Measurements from ENCODE around the gene CD79A.
"Not testable (repeated sequence)": the region's sequence is repeated elsewhere in the genome, so short reads cannot be mapped to it uniquely, and the experiment has no call there.

CD79A gene

GRCh38 chr19:41861846-41862245 lies 15.2 kb upstream of the CD79A start:
- in situ Hi-C loops (cut with MboI; ENCODE audit: low pct_unique_long_range_greater_than_20kb, low sequenced_read_pairs), result no loop called here
- DNase-seq, result no peak

- DNase-seq, result peak; percentile 10
- in situ Hi-C loops (cut with MboI; ENCODE audit: low pct_unique_long_range_greater_than_20kb, low sequenced_read_pairs), result no loop called here
Measured at GRCh38 chr19:41862445-41862986, 14.6 kb upstream of the CD79A start.

GRCh38 chr19:41863209-41863931 lies 13.7 kb upstream of the CD79A start:
- peak; percentile 60 for DNase-seq
- in situ Hi-C loops (cut with MboI; ENCODE audit: low pct_unique_long_range_greater_than_20kb, low sequenced_read_pairs), result no loop called here

- DNase-seq, result no peak
- in situ Hi-C loops (cut with MboI; ENCODE audit: low pct_unique_long_range_greater_than_20kb, low sequenced_read_pairs), result no loop called here
Measured at GRCh38 chr19:41864374-41864773, 12.7 kb upstream of the CD79A start.

- in situ Hi-C loops (cut with MboI; ENCODE audit: low pct_unique_long_range_greater_than_20kb, low sequenced_read_pairs), result no loop called here
- no peak for DNase-seq
Measured at GRCh38 chr19:41866284-41866683, 10.8 kb upstream of the CD79A start.

- DNase-seq, result no peak
- in situ Hi-C loops (cut with MboI; ENCODE audit: low pct_unique_long_range_greater_than_20kb, low sequenced_read_pairs), result no loop called here
Measured at GRCh38 chr19:41868120-41868988, 8.7 kb upstream of the CD79A start.

- no peak for DNase-seq
- in situ Hi-C loops (cut with MboI; ENCODE audit: low pct_unique_long_range_greater_than_20kb, low sequenced_read_pairs), result no loop called here
Measured at GRCh38 chr19:41868989-41869300, 8.1 kb upstream of the CD79A start.

- no peak for DNase-seq
Measured at GRCh38 chr19:41869374-41869955, 7.6 kb upstream of the CD79A start.

GRCh38 chr19:41870401-41870873 lies 6.6 kb upstream of the CD79A start:
- in situ Hi-C loops (cut with MboI; ENCODE audit: low pct_unique_long_range_greater_than_20kb, low sequenced_read_pairs), result loop anchor here (10.0 kb wide), 1 partner anchor 74 kb away; no protein-coding TSS in a partner anchor

More at GRCh38 chr19:41869374-41869955, 7.6 kb upstream of the CD79A start:
- in situ Hi-C loops (cut with MboI; ENCODE audit: low pct_unique_long_range_greater_than_20kb, low sequenced_read_pairs), result no loop called here

GRCh38 chr19:41871573-41872383 lies 5.3 kb upstream of the CD79A start:
- peak; percentile 93 for DNase-seq
- in situ Hi-C loops (cut with MboI; ENCODE audit: low pct_unique_long_range_greater_than_20kb, low sequenced_read_pairs), result loop anchor here (10.0 kb wide), 1 partner anchor 73 kb away; no protein-coding TSS in a partner anchor

More at GRCh38 chr19:41870401-41870873, 6.6 kb upstream of the CD79A start:
- peak; percentile 54 for DNase-seq

- no peak for DNase-seq
- in situ Hi-C loops (cut with MboI; ENCODE audit: low pct_unique_long_range_greater_than_20kb, low sequenced_read_pairs), result loop anchor here (10.0 kb wide), 1 partner anchor 72 kb away; no protein-coding TSS in a partner anchor
Measured at GRCh38 chr19:41872384-41872774, 4.7 kb upstream of the CD79A start.

GRCh38 chr19:41872775-41873647 lies 4.1 kb upstream of the CD79A start:
- in situ Hi-C loops (cut with MboI; ENCODE audit: low pct_unique_long_range_greater_than_20kb, low sequenced_read_pairs), result loop anchor here (10.0 kb wide), 1 partner anchor 72 kb away; no protein-coding TSS in a partner anchor
- peak; percentile 88 for DNase-seq

GRCh38 chr19:41875973-41876372 lies 1.1 kb upstream of the CD79A start:
- in situ Hi-C loops (cut with MboI; ENCODE audit: low pct_unique_long_range_greater_than_20kb, low sequenced_read_pairs), result loop anchor here (10.0 kb wide), 1 partner anchor 69 kb away; no protein-coding TSS in a partner anchor
- not testable (repeated sequence) for DNase-seq

- in situ Hi-C loops (cut with MboI; ENCODE audit: low pct_unique_long_range_greater_than_20kb, low sequenced_read_pairs), result loop anchor here (10.0 kb wide), 1 partner anchor 67 kb away; no protein-coding TSS in a partner anchor
- DNase-seq, result no peak
Measured at GRCh38 chr19:41877916-41878905, 1.1 kb downstream of the CD79A start.

GRCh38 chr19:41879080-41879479 lies 2.0 kb downstream of the CD79A start:
- in situ Hi-C loops (cut with MboI; ENCODE audit: low pct_unique_long_range_greater_than_20kb, low sequenced_read_pairs), result loop anchor here (10.0 kb wide), 1 partner anchor 66 kb away; no protein-coding TSS in a partner anchor
- DNase-seq, result no peak

- no peak for DNase-seq
- in situ Hi-C loops (cut with MboI; ENCODE audit: low pct_unique_long_range_greater_than_20kb, low sequenced_read_pairs), result loop anchor here (10.0 kb wide), 1 partner anchor 65 kb away; no protein-coding TSS in a partner anchor
Measured at GRCh38 chr19:41879670-41880328, 2.7 kb downstream of the CD79A start.
